Neural progenitor cell (in vitro differentiated cells): Measurements from ENCODE around the gene EDAR. TPM values are rescaled to one million over a fixed set of nuclear protein-coding genes. Genes with fewer than 3 reads are reported as not detected.
A peak's percentile ranks its signal among the peaks of the same experiment; 100 is the strongest.

Experiments used
- DNase-seq: peaks from one replicate; pipeline ENCODE4 v3.0.0-alpha.2; 2016; ENCODE audit warnings: low spot score
- H2AFZ ChIP-seq: fragments of 200-600 bp; sonication (generic); replicated peaks from 2 replicates; pipeline ENCODE4 v1.6.1; 2016; ENCODE audit warnings: antibody characterized with exemption
- H3F3A ChIP-seq: fragments of 200-600 bp; sonication (generic); 2 replicates; pipeline ENCODE4 v1.6.1; 2016; ENCODE audit warnings: antibody characterized with exemption, low read depth
- H3K27ac ChIP-seq: fragments of 200-600 bp; sonication (generic); 2 replicates; pipeline ENCODE4 v1.5.1; 2016; ENCODE audit warnings: mild to moderate bottlenecking
- H3K27me3 ChIP-seq: fragments of 200-600 bp; sonication (generic); 2 replicates; pipeline ENCODE4 v1.6.1; 2016; ENCODE audit warnings: mild to moderate bottlenecking, moderate library complexity
- H3K36me3 ChIP-seq: fragments of 200-600 bp; sonication (generic); 2 replicates; pipeline ENCODE4 v1.5.1; 2016
- H3K4me1 ChIP-seq: fragments of 200-600 bp; sonication (generic); 2 replicates; pipeline ENCODE4 v1.6.1; 2016; ENCODE audit warnings: mixed run types
- H3K4me2 ChIP-seq: fragments of 200-600 bp; sonication (generic); 2 replicates; pipeline ENCODE4 v1.6.1; 2016
- H3K4me3 ChIP-seq: fragments of 200-600 bp; sonication (generic); 2 replicates; pipeline ENCODE4 v1.5.1; 2016
- H3K79me2 ChIP-seq: fragments of 200-600 bp; sonication (generic); 2 replicates; pipeline ENCODE4 v1.6.1; 2016; ENCODE audit warnings: low read depth
- H3K9ac ChIP-seq: fragments of 200-600 bp; sonication (generic); 2 replicates; pipeline ENCODE4 v1.6.1; 2016
- H3K9me3 ChIP-seq: fragments of 200-600 bp; sonication (generic); 2 replicates; pipeline ENCODE4 v1.5.1; 2016; ENCODE audit warnings: low read depth
- H4K20me1 ChIP-seq: fragments of 200-600 bp; sonication (generic); 2 replicates; pipeline ENCODE4 v1.6.1; 2016; ENCODE audit warnings: low read depth
- H3K27ac Mint-ChIP-seq: 3 replicates; pipeline ENCODE4 v1.8.0; 2021; ENCODE audit warnings: mixed read lengths
- H3K27me3 Mint-ChIP-seq: 2 replicates; pipeline ENCODE4 v1.8.0; 2022; ENCODE audit warnings: low read depth, mild to moderate bottlenecking, inconsistent platforms, moderate library complexity, mixed read lengths; ENCODE audit not compliant: insufficient read depth
- H3K36me3 Mint-ChIP-seq: 3 replicates; pipeline ENCODE4 v1.8.0; 2021; ENCODE audit warnings: mixed read lengths
- H3K4me1 Mint-ChIP-seq: 3 replicates; pipeline ENCODE4 v1.8.0; 2021; ENCODE audit warnings: mixed read lengths
- H3K4me3 Mint-ChIP-seq: 3 replicates; pipeline ENCODE4 v1.8.0; 2021; ENCODE audit warnings: mild to moderate bottlenecking, moderate library complexity, mixed read lengths
- H3K9me3 Mint-ChIP-seq: 3 replicates; pipeline ENCODE4 v1.8.0; 2020; ENCODE audit warnings: mixed read lengths
- CTCF ChIP-seq: fragments of 200-600 bp; sonication (generic); IDR thresholded peaks from 2 replicates; pipeline ENCODE4 v1.5.1; 2017; ENCODE audit warnings: antibody characterized with exemption, mild to moderate bottlenecking
- EZH2 ChIP-seq: fragments of 200-600 bp; sonication (generic); IDR thresholded peaks from 2 replicates; pipeline ENCODE4 v1.6.1; 2017; ENCODE audit warnings: antibody characterized with exemption, mild to moderate bottlenecking, moderate library complexity
- EZH2phosphoT487 ChIP-seq: fragments of 200-600 bp; sonication (generic); IDR thresholded peaks from 2 replicates; pipeline ENCODE4 v1.6.1; 2017; ENCODE audit warnings: antibody characterized with exemption
- total RNA-seq: library from RNA; depleted of rRNA; stranded (reverse); fragments of >200 nt; gene quantifications from 2 replicates; pipeline ENCODE4 v1.2.3, GENCODE V29; 2015; ENCODE audit warnings: low replicate concordance

The EDAR gene
- total RNA-seq, 1 donor from 2014 or later, result not detected

GRCh38 chr2:108905176-108905575 is 83.8 kb downstream of the EDAR start:
- no peaks in the 10 kb centered on the region for H3K27me3 ChIP-seq
- H3K4me3 Mint-ChIP-seq, result no peak overlapping the region
- no peaks in the 10 kb centered on the region for H3F3A ChIP-seq
- H3K27me3 Mint-ChIP-seq, result no peaks in the 10 kb centered on the region
- H3K4me2 ChIP-seq, result no peak overlapping the region
- H3K9me3 Mint-ChIP-seq, result peaks cover 6% of the 10 kb centered on the region
- TF ChIP-seq EZH2phosphoT487 (no peak), CTCF (no peak), EZH2 (no peak)
- peaks cover 27% of the 10 kb centered on the region for H3K4me1 Mint-ChIP-seq
- H3K36me3 ChIP-seq, result no peaks in the 10 kb centered on the region
- no peaks in the 10 kb centered on the region for H3K79me2 ChIP-seq
- H3K9ac ChIP-seq, result no peak overlapping the region
- no peaks in the 10 kb centered on the region for H3K9me3 ChIP-seq
- H3K4me1 ChIP-seq, result no peaks in the 10 kb centered on the region
- DNase-seq, result no peak
- H3K27ac Mint-ChIP-seq, result peak overlapping the region; percentile 31
- no peaks in the 10 kb centered on the region for H4K20me1 ChIP-seq
- H3K4me3 ChIP-seq, result no peak overlapping the region
- H3K36me3 Mint-ChIP-seq, result peaks cover 2% of the 10 kb centered on the region
- no peak overlapping the region for H2AFZ ChIP-seq
- no peak overlapping the region for H3K27ac ChIP-seq

DNA sequence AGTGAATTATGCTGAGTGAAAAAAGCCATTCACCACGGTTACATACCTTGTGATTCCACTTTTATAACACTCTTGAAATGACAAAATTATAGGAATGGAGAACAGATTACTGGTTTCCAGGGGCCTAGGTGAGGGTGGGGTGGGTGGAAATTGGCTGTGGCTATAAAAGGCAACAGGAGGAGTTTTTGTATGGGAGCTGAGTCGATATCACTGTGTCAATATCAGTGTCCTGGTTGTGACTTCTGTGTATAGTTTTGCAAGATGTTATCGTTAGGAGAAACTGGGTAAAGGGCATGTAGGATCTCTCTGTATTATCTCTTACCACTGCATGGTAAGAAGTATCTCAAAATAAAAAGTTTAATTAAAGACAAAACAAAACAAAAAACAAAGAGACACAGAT is 84.3 kb downstream of the EDAR start:
- Histone ChIP-seq H3K9ac (no peak overlapping the region), H3K4me1 (no peaks in the 10 kb centered on the region), H2AFZ (no peak overlapping the region), H3K36me3 (no peaks in the 10 kb centered on the region), H3K79me2 (no peaks in the 10 kb centered on the region), H3K27me3 (no peaks in the 10 kb centered on the region), H3F3A (no peaks in the 10 kb centered on the region), H3K9me3 (no peaks in the 10 kb centered on the region), H4K20me1 (no peaks in the 10 kb centered on the region), H3K27ac (no peak overlapping the region), H3K4me2 (no peak overlapping the region), H3K4me3 (no peak overlapping the region)
- Mint-ChIP-seq H3K9me3 (peaks cover 6% of the 10 kb centered on the region), H3K4me3 (no peak overlapping the region), H3K36me3 (peaks cover 2% of the 10 kb centered on the region), H3K27me3 (no peaks in the 10 kb centered on the region), H3K27ac (peak overlapping the region; percentile 31), H3K4me1 (peaks cover 27% of the 10 kb centered on the region)
- TF ChIP-seq CTCF (no peak), EZH2phosphoT487 (no peak), EZH2 (no peak)
- DNase-seq, result no peak

DNA sequence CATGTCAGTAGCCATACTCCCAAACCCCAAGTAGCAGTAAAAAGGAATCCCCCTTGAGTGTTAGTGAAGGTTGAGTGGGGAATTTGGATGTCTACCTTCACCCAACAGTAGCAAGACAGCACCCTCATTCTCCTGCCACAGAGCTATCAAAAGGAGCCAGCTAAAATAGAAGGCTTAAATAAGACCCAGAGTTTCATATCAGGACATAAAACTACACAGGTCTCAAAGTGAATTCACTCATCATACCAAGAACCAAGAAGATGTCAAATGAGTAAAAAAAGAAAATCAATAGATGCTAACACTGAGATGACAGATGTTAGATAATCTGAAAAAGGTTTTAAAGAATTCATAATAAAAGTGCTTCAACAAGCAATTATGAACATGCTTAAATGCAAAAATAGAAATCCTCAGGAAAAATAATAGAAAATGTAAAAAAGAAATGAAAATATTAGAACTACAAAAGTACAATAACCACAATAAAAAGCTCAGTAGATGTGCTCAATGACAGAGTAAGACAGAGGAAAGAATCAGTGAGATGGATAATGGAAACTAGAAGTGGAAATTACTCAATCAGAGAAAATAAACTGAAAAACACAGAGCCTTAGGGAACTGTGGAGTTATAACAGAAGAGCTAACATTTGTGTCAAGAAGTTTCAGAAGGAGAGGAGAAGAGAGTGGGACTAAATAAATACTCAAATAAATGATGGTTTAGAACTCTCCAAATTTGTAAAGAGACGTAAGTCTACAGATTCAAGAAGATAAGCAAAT is 90.5 kb downstream of the EDAR start:
- TF ChIP-seq EZH2phosphoT487 (no peak), CTCF (no peak), EZH2 (no peak)
- H3K4me2 ChIP-seq, result no peak overlapping the region
- Mint-ChIP-seq H3K4me1 (no peaks in the 10 kb centered on the region), H3K27ac (no peak overlapping the region), H3K9me3 (peaks cover 6% of the 10 kb centered on the region), H3K36me3 (peaks cover 5% of the 10 kb centered on the region), H3K4me3 (no peak overlapping the region), H3K27me3 (no peaks in the 10 kb centered on the region)
- H4K20me1 ChIP-seq, result no peaks in the 10 kb centered on the region
- H3F3A ChIP-seq, result no peaks in the 10 kb centered on the region
- H2AFZ ChIP-seq, result no peak overlapping the region
- no peak overlapping the region for H3K27ac ChIP-seq
- no peaks in the 10 kb centered on the region for H3K79me2 ChIP-seq
- H3K27me3 ChIP-seq, result no peaks in the 10 kb centered on the region
- H3K4me1 ChIP-seq, result no peaks in the 10 kb centered on the region
- no peak overlapping the region for H3K4me3 ChIP-seq
- H3K36me3 ChIP-seq, result no peaks in the 10 kb centered on the region
- no peak for DNase-seq
- no peak overlapping the region for H3K9ac ChIP-seq
- no peaks in the 10 kb centered on the region for H3K9me3 ChIP-seq
